Transverse colon (tissue), 4 donors: Measurements from ENCODE around the gene POLR2J3.
"Not testable (repeated sequence)": the region's sequence is repeated elsewhere in the genome, so short reads cannot be mapped to it uniquely, and the experiment has no call there.

Experiments
- EP300 ChIP-seq: sonication (generic); formaldehyde crosslinking; IDR thresholded peaks from one replicate; pipeline ENCODE4 v1.6.1; 2017; ENCODE audit warnings: antibody characterized with exemption, low read depth
- POLR2A ChIP-seq: fragments of 450-650 bp; IDR thresholded peaks from one replicate; pipeline ENCODE4 v1.6.1; 2016; ENCODE audit warnings: antibody characterized with exemption, mild to moderate bottlenecking, moderate library complexity
- POLR2AphosphoS5 ChIP-seq, 3 donors: sonication (generic); formaldehyde crosslinking; IDR thresholded peaks; one replicate each; pipeline ENCODE4 v1.6.1; 2016; ENCODE audit warnings: antibody characterized with exemption in 3 of 3
- TF ChIP-seq, protein P1 (sequence below), 5 experiments: fragments of 200-600 bp in 3 of 5; fragments of 450-650 bp in 2 of 5; sonication (generic) in 3 of 5; IDR thresholded peaks; 1 replicate in 2 of 5; 2 replicates in 3 of 5; pipeline ENCODE4 v1.5.1; 2016 to 2017; ENCODE audit warnings: antibody characterized with exemption in 5 of 5, inconsistent platforms in 3 of 5, mild to moderate bottlenecking in 2 of 5, moderate library complexity in 1 of 5

DNA sequence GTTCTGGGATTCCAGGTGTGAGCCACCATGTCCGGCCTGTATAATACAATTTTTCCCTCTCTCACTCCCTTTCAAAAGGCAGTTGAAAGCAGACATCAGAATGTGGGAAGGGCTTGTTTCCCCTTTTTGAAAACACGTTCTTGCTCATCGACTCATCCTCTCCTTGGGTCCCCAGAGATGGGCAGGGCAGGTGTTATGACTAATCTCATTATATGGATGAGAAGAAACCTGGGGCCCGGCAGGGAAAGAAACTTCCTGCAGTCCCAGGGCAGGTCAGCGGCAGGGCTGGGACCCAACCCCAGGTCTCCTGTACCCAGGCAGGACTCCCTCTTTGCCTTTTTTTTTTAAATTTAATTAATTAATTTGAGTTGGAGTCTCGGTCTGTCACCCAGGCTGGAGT is 26.0 kb downstream of the POLR2J3 start:
- not testable (repeated sequence) for TF ChIP-seq POLR2AphosphoS5 (IDR thresholded peaks at IDR 0.05); POLR2A; EP300
- TF ChIP-seq, protein P1, sequence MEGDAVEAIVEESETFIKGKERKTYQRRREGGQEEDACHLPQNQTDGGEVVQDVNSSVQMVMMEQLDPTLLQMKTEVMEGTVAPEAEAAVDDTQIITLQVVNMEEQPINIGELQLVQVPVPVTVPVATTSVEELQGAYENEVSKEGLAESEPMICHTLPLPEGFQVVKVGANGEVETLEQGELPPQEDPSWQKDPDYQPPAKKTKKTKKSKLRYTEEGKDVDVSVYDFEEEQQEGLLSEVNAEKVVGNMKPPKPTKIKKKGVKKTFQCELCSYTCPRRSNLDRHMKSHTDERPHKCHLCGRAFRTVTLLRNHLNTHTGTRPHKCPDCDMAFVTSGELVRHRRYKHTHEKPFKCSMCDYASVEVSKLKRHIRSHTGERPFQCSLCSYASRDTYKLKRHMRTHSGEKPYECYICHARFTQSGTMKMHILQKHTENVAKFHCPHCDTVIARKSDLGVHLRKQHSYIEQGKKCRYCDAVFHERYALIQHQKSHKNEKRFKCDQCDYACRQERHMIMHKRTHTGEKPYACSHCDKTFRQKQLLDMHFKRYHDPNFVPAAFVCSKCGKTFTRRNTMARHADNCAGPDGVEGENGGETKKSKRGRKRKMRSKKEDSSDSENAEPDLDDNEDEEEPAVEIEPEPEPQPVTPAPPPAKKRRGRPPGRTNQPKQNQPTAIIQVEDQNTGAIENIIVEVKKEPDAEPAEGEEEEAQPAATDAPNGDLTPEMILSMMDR (IDR thresholded peaks at IDR 0.05) = not testable (repeated sequence)
